Left forelimb (tissue), 1 donor: ENCODE results near the gene CDK5RAP3.

Experiments
- DNase-seq: peaks from one replicate; pipeline ENCODE4 v3.0.0-alpha.2; 2018; ENCODE audit warnings: low spot score

Gene CDK5RAP3

DNA sequence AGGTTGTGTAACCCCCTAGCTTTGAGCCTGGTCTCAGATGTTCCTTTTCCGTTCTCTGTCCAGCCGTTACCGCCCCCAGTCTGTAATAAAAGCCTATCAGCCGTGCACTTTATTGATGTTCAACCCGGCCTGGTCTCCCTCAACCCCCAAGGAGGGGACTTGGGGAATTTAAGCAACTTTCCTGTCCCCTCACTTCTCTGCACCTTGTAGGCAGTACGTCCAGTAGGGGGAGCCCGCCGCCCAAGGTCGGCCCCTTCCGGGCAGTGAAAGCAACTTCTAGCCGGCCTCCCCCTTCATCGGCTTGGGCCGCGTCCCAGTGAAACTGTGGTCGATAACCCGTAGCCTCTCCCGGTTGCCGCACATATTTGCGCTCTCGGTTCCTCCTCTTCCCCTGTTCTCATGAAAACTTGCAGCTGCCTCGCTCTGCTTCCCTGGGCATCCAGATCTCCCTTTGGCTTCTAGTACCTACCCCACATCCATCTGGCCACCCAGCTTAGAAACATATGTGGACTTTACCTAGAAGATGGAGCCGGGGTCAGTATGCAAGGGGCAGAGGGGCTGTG, 21.6 kb upstream of the CDK5RAP3 start:
- DNase-seq = peak; percentile 92

DNA sequence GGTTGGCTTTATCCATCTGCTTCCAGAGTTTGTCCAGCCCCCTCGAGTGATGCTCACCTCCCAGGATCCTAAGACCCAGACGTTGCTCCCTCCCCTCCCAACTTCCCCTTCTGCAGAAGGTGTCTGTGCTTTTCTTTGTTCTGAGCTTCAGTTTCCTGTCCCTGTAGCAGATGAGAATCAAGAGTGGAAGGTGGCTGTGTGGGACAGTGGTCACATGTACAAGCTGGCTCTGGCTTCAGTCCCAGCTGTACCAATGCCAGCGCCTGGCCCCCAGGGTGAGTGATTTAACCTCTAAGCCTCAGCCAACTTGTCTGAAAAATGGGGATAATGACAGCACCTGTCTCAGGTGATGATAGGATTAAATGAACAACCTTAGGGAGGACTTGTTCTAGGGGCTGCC, 21.0 kb upstream of the CDK5RAP3 start:
- DNase-seq = no peak

DNA sequence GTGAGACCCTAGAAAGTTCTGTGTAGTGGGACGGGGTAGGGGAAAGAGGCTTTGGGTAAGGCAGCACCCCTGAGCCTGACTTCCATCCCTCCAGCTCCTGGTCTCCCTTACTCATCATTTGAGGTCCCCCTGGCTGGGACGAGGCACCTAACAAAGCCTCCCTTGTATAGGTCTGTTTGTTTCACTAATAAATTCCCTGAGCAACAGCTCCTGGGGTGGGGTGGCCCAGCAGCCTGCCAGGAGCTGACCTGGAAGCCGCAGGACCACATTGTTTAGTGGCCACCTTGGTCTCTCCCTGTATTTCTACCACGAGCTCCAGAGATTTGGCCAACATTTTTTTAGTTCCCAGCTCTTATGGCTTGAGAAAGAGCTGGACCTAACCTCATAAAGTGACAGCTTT, 20.5 kb upstream of the CDK5RAP3 start:
- DNase-seq = no peak

DNA sequence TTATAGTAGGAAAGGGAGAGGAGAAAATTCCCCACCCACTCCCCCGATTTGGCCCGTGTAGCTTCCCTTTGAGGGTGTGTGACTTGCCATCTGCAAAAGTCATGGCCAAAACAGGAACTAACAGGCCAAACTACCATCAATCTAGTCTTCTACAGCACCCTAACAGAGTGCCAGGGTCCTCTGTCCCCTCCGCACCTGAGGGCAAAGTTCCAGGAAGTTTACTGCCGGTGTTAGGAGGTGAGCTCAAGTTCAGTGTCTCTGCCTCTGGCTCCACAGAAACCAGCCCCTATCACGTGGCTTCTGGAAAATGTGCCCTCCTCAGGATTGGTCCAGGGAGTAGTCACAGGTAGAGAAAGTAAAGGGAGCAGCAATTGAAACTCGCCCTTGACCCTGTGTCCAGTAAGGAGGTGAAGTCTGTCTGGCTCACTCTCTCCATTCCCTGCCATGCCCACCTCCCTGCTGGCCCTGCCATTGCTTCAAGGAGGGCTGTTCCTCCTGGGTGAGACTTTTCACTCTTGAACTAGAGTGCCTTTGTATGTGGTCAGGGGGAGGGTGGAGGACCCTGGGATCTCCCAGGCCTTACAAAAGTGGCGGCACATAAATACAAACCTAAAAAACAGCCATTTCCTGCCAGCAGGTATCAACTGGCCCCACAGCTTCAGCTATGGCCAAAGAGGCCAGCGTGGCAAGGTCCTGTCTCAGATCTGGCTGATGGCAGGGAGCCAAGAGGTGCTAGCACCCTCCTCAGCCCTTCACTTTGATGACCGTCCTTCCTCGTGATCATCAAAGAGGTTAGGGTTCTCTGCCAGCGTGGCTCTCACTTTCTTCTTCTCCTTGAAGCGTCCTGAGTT, 18.5 kb upstream of the CDK5RAP3 start:
- DNase-seq = no peak

DNA sequence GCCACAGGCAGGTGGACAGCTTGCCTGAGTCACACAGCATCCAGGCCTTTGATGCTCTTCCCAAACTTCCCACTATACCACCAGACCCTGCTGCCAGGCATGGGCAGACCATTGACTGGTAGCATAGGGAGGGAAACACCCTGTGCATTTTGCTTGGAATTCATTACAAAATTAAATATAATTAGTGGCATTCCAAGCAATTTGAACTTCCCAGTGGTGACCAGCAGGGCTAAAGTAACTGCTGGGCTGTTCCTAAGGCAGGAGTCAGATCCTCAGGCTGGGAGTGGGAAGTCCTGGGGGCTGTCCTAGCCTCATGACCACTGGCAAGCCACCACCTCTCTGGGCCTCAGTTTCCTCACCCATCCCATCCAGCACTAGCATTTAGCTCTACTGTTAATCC, 17.0 kb upstream of the CDK5RAP3 start:
- DNase-seq = no peak

DNA sequence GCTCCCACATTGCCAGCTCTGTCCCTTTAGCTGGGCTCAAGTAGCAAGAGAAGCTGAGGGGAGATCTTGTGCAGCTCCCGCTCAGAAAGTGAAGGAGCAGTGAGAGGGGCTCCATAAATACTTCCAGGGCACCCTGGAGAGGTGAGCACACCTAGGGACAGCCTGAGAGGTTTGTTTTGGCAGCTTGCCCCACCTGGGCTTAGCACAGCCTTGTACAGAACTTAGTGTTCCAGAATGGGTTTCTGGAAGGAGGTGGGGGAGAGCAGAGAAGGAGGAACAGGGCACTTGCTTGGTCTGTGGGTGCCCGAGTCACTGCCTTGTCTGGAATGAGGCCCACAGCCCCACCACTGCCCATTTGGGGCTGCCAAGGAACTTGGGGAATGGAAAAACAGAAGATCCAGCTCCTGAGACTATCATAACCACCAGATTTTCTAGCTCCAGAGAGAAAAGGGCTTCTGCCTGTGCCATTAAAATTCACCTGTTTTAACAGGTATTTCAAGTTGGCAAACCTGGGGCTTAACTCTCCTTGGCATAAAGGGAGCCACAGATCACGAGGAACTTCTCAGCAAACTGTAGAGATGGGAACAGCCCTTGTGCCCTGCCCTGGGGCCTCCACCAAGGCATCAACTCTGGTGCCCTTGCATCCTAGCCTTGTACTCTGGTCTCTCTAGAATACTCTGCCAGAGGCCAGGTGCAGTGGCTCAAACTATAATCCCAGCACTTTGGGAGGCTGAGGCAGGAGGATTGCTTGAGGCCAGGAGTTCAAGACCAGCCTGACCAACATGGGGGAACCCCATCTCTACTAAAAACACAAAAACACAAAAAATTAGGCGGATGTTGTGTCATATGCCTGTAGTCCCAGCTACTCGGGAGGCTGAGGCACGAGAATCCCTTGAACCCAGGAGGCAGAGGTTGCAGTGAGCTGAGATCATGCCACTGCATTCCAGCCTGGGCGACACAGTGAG, 15.1 kb upstream of the CDK5RAP3 start:
- DNase-seq = no peak

DNA sequence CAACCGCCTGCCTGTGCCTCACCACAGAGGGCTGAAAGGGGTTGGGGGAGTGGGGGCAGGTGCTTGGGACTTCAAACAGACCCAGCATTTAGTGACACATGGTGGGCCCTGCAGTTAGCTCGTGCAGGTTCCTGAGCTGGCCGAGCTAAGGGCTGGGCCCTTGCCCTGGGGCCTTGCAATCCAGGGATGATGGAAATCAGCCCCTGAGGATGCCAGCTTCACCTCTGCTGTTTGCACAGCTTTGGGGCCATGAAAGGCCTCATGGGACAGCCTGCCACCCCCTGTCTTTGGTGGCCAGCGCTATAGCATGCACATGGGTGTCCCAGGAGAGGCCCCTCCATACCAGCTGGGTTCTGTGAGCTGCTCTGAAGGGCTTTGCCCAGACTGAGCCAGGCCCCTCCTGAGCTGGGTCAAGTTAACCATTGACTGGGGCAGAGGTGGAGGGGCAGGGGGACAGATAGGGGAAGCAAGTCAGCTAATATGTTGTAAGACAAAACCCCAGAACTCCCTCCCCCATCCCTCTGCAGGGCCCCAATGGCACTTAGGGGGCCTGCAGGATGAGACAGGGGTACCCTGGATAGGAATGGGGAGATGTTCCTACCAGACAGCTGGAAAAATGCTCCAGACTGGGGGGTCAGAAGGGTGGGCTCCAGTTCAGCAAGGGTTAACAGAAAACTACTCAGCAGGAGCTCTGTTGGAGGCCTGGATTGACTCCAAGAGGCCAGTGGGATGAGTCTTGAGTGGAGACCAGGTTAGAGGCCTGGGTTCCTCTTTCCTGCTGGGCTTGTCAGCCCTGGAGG, 13.9 kb upstream of the CDK5RAP3 start:
- DNase-seq = no peak

DNA sequence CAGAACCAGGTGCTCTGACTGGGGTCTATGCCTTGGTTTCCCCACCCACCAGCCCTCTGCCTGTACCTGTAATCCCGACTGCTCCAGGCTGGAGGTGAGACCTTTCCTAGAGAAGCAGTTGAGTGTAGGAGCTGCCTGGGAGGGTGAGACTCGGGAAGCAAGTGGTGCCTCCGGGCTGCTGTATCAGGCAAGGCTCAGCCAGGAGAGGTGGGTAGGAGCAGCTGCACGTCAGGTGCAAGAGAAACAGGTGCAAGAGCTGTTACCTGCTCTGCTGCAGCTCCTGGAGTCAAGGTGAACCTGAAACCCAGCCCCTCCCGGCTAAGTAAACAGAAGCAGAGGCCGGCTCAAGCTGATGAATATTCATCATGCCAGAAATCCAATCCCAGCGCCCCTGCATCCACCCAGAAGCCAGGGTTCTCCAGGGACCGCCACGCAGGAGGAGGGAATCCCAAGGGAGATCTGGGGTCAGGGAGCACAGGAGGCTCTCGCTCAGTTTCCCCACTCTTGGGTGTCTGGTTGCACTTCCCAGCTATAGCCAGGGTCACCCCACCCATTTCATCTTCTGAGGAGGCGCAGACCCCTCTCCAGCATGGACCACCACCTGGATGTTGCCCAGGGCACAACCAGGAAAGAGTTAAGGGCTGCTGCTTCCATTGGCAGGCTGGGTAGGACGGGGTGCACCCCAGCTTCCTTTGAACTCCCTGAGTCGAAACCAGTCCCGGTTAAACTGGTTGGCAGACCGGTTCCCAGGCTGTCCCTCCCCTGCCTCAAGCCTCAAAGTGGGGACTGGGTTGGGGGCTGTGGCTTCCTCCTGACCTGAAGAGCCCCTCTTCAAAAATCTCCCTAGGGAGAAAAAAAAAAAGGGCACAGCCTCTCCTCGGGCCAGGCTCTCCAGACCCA, 13.1 kb upstream of the CDK5RAP3 start, which contains the start of gene PRR15L:
TSS of gene PRR15L (minus strand) at position 293 of the 900 bp plus-strand sequence. CDS start 4,649 bp downstream, outside the sequence.
- DNase-seq = no peak

DNA sequence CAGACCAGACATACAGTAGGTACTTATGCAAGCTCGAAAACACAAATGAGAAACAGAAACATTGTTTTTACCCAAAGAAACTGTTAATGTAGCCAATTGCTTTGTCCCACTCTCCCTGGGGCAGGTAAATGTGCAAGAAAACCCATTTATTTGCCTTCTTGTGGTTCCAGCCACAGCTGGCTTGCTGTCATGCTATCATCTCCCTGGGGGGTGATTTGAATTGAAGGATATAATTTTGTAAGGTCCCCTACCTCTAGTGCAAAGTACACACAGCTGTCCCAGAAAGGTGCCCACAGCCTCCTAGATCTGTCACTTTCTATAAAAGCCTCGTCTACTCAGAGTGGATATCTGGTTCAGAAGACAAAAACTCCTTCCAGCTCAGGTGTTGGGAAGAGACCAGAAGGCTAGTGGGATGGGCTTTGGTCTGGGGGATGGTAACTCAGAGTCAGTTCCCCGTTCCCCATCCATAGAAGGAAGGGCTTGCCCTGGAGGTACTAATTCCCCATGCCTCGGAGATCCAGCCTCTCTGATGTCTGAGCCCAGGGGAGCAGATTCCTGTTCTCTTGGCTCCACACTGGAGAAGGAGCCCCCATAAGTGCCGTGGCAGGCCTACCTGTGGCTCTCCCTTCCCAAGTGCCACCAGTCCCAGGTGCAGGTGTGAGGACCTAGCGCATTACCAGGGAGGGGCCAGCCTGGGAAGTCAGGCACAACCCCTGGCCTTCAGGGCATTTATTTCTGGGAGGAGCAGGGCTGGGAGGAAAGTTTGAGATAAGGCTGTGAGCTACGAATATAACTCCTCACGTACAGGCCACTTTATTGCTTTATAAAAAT, 10.9 kb upstream of the CDK5RAP3 start:
- DNase-seq = no peak

DNA sequence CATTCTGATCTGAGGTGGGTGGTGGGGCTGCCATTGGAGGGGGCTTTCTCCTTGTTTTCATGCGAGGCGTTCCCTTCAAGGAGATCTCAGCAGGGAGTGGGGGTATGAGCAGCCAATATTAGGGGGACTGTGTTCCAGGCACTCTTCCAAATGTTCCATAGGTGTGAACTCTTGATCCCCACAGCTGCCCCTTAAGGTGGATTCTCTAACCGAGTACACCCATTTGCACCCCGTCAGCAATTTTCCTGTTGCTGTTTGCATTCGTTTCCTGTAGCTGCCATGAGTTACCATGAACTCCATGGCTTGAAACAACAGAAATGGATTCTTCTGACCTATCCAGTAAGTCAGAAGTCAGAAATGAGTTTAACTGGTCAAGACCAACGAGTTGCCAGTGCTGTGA, 9.5 kb upstream of the CDK5RAP3 start:
- DNase-seq = no peak

DNA sequence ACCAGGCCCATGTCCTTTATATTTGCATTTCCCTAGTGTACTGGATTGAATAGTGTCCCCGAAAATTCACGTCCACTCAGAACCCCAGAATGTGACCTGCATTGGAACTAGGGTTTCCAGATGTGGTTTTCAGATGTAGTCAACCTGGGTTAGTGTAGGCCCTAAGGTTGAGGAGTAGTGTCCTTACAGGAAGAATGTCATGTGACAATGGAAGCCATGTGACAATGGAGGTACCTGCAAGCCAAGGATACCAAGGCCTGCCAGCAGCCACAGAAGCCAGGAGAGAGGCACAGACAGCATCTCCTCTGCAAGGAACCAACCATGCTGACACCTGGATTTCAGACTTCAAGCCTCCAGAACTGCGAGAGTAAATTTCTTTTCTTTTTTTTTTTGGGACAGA, 8.0 kb upstream of the CDK5RAP3 start:
- no peak for DNase-seq

DNA sequence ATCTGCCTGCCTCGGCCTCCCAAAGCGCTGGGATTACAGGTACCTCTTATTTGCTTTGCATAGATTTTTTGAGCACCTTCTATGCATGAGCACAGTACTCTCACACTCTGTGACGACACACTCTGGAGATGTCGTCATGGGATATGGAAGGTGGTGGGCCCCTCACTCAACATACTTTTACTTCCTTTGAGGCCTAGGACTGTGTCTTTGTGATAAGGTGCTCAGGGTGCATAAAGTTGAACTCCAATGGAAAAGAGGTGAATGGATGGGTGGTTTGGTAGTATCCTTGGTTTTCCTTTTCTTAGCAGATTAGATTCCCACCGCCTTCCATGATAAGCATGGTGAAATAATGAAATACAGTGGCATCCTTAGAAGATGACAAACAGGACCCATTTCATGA, 6.1 kb upstream of the CDK5RAP3 start:
- DNase-seq = no peak

DNA sequence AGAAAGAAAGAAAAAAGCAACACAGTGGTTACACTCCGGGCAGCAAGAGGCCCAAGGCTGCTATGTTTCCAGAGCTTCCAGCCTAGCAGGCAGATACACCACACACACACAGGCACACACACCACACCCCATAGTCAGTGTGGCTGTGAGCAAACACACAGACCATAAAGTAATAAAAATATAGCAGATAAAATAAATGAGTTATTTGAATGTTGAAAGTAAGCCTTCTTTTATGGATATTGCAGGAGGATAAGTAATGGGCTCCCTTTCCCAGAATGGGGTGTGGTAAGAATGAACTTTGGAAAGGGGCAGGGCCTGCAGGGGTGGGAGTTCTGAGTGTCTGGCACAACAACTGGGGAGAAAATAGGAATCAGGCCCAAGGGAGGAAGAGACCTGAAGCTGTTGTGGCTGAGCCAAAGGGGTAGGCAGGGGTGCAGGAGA, 4.8 kb upstream of the CDK5RAP3 start:
- no peak for DNase-seq

DNA sequence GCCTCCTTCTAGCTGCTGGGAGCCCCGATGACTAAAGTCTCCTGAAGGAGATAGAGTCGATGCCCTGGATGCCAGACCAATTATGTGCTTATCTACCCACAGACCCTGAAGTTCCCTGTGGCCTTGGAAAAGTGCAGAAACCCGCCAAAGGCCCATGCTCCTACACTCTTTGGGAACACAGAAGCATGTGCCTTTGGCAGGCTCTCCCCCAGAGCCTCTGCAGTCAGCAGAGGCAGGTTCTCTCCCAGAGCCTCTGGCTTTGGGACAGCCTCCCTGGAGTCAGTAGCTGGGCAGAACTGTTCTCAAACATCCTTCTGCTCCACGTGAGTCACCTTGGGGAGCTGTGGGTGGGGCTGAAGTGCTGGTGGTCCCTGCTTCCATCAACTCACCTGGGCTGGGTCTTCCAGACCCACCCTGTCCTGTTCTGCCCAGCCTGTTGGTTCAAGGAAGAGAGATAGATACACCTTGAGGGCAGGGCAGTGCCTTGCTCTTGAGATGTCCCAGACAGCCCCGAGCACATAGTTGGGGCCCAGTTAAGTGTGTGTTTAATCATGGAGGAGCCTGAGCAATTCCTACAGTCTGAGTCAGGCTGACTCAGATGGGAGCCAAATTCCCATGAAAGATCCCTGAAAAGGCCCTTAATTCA, 3.2 kb upstream of the CDK5RAP3 start:
- DNase-seq = no peak

DNA sequence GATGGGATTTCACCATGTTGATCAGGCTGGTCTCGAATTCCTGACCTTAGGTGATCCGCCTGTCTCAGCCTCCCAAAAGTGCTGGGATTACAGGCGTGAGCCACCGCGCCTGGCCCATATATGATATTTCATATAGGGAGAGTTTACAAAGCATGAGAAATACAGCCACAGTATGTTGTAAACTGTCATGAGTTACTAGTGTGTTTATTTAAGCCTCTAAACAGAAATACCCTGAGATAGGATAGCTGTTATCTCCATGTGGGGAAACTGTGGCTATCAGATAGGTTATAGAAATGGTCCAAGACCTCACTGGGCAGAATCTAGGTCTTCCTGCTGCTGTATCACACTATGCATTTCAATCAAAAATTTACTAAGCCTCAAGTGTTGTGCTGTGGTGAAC, 2.1 kb upstream of the CDK5RAP3 start:
- no peak for DNase-seq

DNA sequence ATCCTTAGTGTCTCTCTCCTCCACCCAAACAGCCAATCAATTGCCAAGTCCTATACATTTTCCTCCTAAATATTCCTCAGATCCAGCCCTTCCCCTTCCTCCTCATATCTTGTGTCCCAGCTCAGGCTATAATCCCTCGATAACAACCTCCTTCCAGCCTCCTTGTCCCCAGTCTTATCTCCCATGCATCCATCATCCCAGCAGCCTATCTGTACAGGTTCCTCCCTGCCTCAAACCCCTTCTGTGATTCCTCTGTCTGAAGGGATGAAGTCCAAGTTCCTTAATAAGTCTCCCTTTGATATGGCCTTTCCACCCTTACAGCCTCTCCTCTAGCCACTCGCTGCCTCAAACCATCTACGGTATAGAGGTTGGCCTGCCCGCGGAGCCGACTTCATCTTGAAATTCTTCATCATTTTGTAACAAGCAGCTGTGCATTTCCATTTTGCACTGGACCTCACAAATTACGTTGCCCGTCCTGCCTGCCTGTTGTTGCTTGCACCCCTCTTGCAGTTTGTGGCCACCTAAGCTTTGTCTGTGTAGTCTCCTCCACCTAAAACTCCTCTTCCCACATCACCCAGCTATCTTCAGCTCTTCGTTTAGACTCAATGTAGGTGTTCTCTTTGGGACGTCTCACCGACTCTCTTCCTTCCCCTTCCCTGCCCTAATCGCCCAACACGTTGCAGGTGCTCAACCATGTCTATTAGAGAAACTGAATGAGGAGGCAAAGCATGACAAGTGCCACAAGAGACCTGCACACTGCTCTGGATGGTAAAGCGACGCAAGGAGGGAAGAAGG, 786 bp upstream of the CDK5RAP3 start:
- DNase-seq = no peak

DNA sequence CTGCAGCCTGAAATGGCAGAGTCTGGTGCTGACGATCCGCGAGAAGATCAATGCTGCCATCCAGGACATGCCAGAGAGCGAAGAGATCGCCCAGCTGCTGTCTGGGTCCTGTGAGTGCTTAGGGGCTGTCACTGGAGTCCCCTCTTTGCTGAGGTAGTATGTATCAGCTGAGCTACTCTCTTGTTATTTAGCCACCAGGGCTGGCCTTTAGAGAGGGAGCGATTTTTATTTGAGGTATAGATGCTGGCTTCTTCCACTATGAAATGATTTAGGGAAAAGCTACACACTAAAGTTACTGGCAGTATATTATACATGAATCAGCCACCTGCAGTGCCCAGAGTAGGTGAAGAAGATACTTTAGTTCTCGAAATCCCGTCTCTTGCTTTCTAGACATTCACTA, 2.6 kb downstream of the CDK5RAP3 start:
- DNase-seq = no peak

DNA sequence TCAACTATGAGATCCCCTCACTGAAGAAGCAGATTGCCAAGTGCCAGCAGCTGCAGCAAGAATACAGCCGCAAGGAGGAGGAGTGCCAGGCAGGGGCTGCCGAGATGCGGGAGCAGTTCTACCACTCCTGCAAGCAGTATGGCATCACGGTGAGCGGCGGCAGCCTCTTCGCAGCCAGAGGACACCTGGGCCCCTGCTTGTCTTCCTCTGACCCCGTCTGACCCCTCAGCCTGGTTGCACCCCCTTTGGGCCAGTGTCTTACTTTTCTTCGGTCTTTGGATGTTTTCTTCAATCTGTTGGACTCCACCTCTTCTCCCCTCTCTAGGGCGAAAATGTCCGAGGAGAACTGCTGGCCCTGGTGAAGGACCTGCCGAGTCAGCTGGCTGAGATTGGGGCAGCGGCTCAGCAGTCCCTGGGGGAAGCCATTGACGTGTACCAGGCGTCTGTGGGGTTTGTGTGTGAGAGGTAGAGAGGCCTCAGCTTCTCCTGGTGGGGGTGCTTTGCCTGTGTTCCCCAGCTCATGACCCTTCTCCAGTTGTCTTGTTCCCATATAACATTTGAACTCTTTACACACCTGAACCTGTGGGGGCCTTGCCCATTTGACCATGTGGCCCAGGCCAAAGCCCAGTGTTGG, 4.4 kb downstream of the CDK5RAP3 start:
- no peak for DNase-seq
